GM19467 (cell line): ENCODE data around the gene CDH4.

ENCODE experiments used
- ATAC-seq: cut with Tn5 transposase; IDR thresholded peaks from one replicate; pipeline ENCODE4 v1.9.1; 2021; ENCODE audit warnings: mild to moderate bottlenecking, moderate library complexity; ENCODE audit not compliant: unreplicated experiment

The CDH4 gene

GRCh38 chr20:61696181-61696735, 444.2 kb downstream of the CDH4 start:
- no peak for ATAC-seq

GRCh38 chr20:61697666-61698597, 445.9 kb downstream of the CDH4 start:
- ATAC-seq, result no peak

GRCh38 chr20:61698598-61699494, 446.8 kb downstream of the CDH4 start:
- no peak for ATAC-seq

GRCh38 chr20:61699495-61700374, 447.7 kb downstream of the CDH4 start:
- no peak for ATAC-seq

GRCh38 chr20:61700595-61701140, 448.6 kb downstream of the CDH4 start:
- no peak for ATAC-seq

- ATAC-seq, result no peak
Measured at GRCh38 chr20:61701401-61701800, 449.3 kb downstream of the CDH4 start.

- no peak for ATAC-seq
Measured at GRCh38 chr20:61701802-61702201, 449.7 kb downstream of the CDH4 start.

- ATAC-seq, result no peak
Measured at GRCh38 chr20:61702246-61702645, 450.2 kb downstream of the CDH4 start.

- no peak for ATAC-seq
Measured at GRCh38 chr20:61704661-61705060, 452.6 kb downstream of the CDH4 start.

- ATAC-seq, result no peak
Measured at GRCh38 chr20:61705386-61706258, 453.6 kb downstream of the CDH4 start.

GRCh38 chr20:61706259-61706961, 454.3 kb downstream of the CDH4 start:
- no peak for ATAC-seq

GRCh38 chr20:61708891-61709290, 456.8 kb downstream of the CDH4 start:
- no peak for ATAC-seq

GRCh38 chr20:61710108-61710507, 458.0 kb downstream of the CDH4 start:
- no peak for ATAC-seq

- no peak for ATAC-seq
Measured at GRCh38 chr20:61712688-61713087, 460.6 kb downstream of the CDH4 start.

GRCh38 chr20:61718361-61719005, 466.4 kb downstream of the CDH4 start:
- no peak for ATAC-seq

GRCh38 chr20:61719691-61720347, 467.8 kb downstream of the CDH4 start:
- ATAC-seq, result no peak

- ATAC-seq, result no peak
Measured at GRCh38 chr20:61720348-61720696, 468.3 kb downstream of the CDH4 start.
